H9 (cell line): Measurements from ENCODE around the gene FAM89B. TPM values are rescaled to one million over a fixed set of nuclear protein-coding genes. Genes with fewer than 3 reads are reported as not detected.

Source experiments
- DNase-seq: peaks from one replicate; pipeline ENCODE4 v3.0.0-alpha.2; 2017
- H2AFZ ChIP-seq: one replicate; pipeline ENCODE4 v1.6.1; 2013; ENCODE audit warnings: mild to moderate bottlenecking, low read length, control low read depth, moderate library complexity
- H2AK5ac ChIP-seq: 2 replicates; pipeline ENCODE4 v1.6.1; 2013; ENCODE audit warnings: low read length, control low read depth, mixed read lengths; ENCODE audit not compliant: insufficient read length
- H2BK120ac ChIP-seq: one replicate; pipeline ENCODE4 v1.6.1; 2013; ENCODE audit warnings: low read depth, mild to moderate bottlenecking, low read length, control low read depth, inconsistent platforms; ENCODE audit not compliant: poor library complexity, severe bottlenecking
- H2BK12ac ChIP-seq: 2 replicates; pipeline ENCODE4 v1.6.1; 2013; ENCODE audit warnings: low read length, control low read depth, mixed read lengths, low read depth; ENCODE audit not compliant: insufficient read length
- H2BK15ac ChIP-seq: 2 replicates; pipeline ENCODE4 v1.6.1; 2013; ENCODE audit warnings: low read depth, low read length, control low read depth
- H2BK20ac ChIP-seq: one replicate; pipeline ENCODE4 v1.6.1; 2013; ENCODE audit warnings: low read depth, mild to moderate bottlenecking, low read length, control low read depth, inconsistent platforms; ENCODE audit not compliant: poor library complexity, severe bottlenecking
- H2BK5ac ChIP-seq: 2 replicates; pipeline ENCODE4 v1.6.1; 2013; ENCODE audit warnings: low read length, control low read depth, mixed read lengths; ENCODE audit not compliant: insufficient read length
- H3K14ac ChIP-seq: 2 replicates; pipeline ENCODE4 v1.6.1; 2013; ENCODE audit warnings: low read length, control low read depth; ENCODE audit not compliant: insufficient read depth
- H3K18ac ChIP-seq: 2 replicates; pipeline ENCODE4 v1.6.1; 2013; ENCODE audit warnings: low read depth, mild to moderate bottlenecking, mixed read lengths, low read length, control low read depth; ENCODE audit not compliant: insufficient read length
- H3K23ac ChIP-seq: 2 replicates; pipeline ENCODE4 v1.6.1; 2013; ENCODE audit warnings: low read length, control low read depth, mixed read lengths, low read depth; ENCODE audit not compliant: insufficient read length
- H3K23me2 ChIP-seq: 2 replicates; pipeline ENCODE4 v1.6.1; 2013; ENCODE audit warnings: low read depth, mild to moderate bottlenecking, mixed read lengths, low read length, control low read depth; ENCODE audit not compliant: insufficient read length, poor library complexity, severe bottlenecking
- H3K27ac ChIP-seq: 2 replicates; pipeline ENCODE4 v1.5.1; 2013; ENCODE audit warnings: low read length, control low read depth, mixed read lengths, low read depth; ENCODE audit not compliant: insufficient read length
- H3K27me3 ChIP-seq: 2 replicates; pipeline ENCODE4 v1.6.1; 2013; ENCODE audit warnings: low read length, control low read depth, inconsistent platforms; ENCODE audit not compliant: insufficient read depth
- H3K4ac ChIP-seq: 2 replicates; pipeline ENCODE4 v1.6.1; 2013; ENCODE audit warnings: low read depth, mild to moderate bottlenecking, control low read depth, inconsistent platforms, low read length, moderate library complexity
- H3K4me1 ChIP-seq: 2 replicates; pipeline ENCODE4 v1.6.1; 2013; ENCODE audit warnings: low read length, control low read depth, inconsistent platforms; ENCODE audit not compliant: insufficient read depth
- H3K4me2 ChIP-seq: 2 replicates; pipeline ENCODE4 v1.6.1; 2013; ENCODE audit warnings: low read length, control low read depth, mixed read lengths; ENCODE audit not compliant: insufficient read length, insufficient read depth
- H3K56ac ChIP-seq: 2 replicates; pipeline ENCODE4 v1.6.1; 2013; ENCODE audit warnings: low read depth, mild to moderate bottlenecking, mixed read lengths, low read length, control low read depth; ENCODE audit not compliant: insufficient read length
- H3K79me1 ChIP-seq: 2 replicates; pipeline ENCODE4 v1.6.1; 2013; ENCODE audit warnings: low read depth, mild to moderate bottlenecking, moderate library complexity, low read length, control low read depth, inconsistent platforms; ENCODE audit not compliant: insufficient read depth, poor library complexity, severe bottlenecking
- H3K79me2 ChIP-seq: 2 replicates; pipeline ENCODE4 v1.6.1; 2013; ENCODE audit warnings: low read length, control low read depth, inconsistent platforms; ENCODE audit not compliant: insufficient read depth
- H3K9ac ChIP-seq: 2 replicates; pipeline ENCODE4 v1.6.1; 2013; ENCODE audit warnings: low read length, control low read depth, mixed read lengths; ENCODE audit not compliant: insufficient read length; ENCODE audit errors: extremely low read depth
- H3K9me3 ChIP-seq: one replicate; pipeline ENCODE4 v1.6.1; 2013; ENCODE audit warnings: low read depth, low read length, inconsistent platforms; ENCODE audit not compliant: control insufficient read depth
- H3T11ph ChIP-seq: one replicate; pipeline ENCODE4 v1.6.1; 2013; ENCODE audit warnings: mild to moderate bottlenecking, low read length, control low read depth, inconsistent platforms
- H4K20me1 ChIP-seq: one replicate; pipeline ENCODE4 v1.6.1; 2013; ENCODE audit not compliant: control insufficient read depth, insufficient read length, insufficient read depth
- H4K5ac ChIP-seq: 2 replicates; pipeline ENCODE4 v1.6.1; 2013; ENCODE audit warnings: low read depth, mild to moderate bottlenecking, mixed read lengths, low read length, control low read depth; ENCODE audit not compliant: insufficient read length
- H4K8ac ChIP-seq: replicated peaks from 2 replicates; pipeline ENCODE4 v1.6.1; 2013; ENCODE audit warnings: low read length, control low read depth, mixed read lengths, low read depth; ENCODE audit not compliant: insufficient read length
- H4K91ac ChIP-seq: 2 replicates; pipeline ENCODE4 v1.6.1; 2013; ENCODE audit warnings: low read depth, mild to moderate bottlenecking, moderate library complexity, mixed read lengths, low read length, control low read depth; ENCODE audit not compliant: insufficient read length
- H3K27ac Mint-ChIP-seq, 3 experiments: 2 replicates in 2 of 3; 3 replicates in 1 of 3; pipeline ENCODE4 v1.8.0; 2020 to 2021; ENCODE audit warnings: mixed read lengths in 3 of 3, mild to moderate bottlenecking in 1 of 3, moderate library complexity in 1 of 3
- H3K27me3 Mint-ChIP-seq: 2 replicates; pipeline ENCODE4 v1.8.0; 2021; ENCODE audit warnings: low read depth, mild to moderate bottlenecking, moderate library complexity, mixed read lengths
- H3K36me3 Mint-ChIP-seq, 3 experiments: 2 replicates in 2 of 3; 3 replicates in 1 of 3; pipeline ENCODE4 v1.8.0; 2020 to 2021; ENCODE audit warnings: low read depth in 3 of 3, mixed read lengths in 3 of 3; ENCODE audit not compliant: insufficient read depth in 1 of 3
- H3K4me1 Mint-ChIP-seq, 2 experiments: 2 replicates each; pipeline ENCODE4 v1.8.0; 2020; ENCODE audit warnings: mixed read lengths in 2 of 2
- H3K4me3 Mint-ChIP-seq, 2 experiments: 2 replicates in 1 of 2; 3 replicates in 1 of 2; pipeline ENCODE4 v1.8.0; 2020 to 2021; ENCODE audit warnings: mild to moderate bottlenecking in 2 of 2, mixed read lengths in 2 of 2, moderate library complexity in 1 of 2
- H3K9me3 Mint-ChIP-seq, 2 experiments: 2 replicates in 1 of 2; 3 replicates in 1 of 2; pipeline ENCODE4 v1.8.0; 2020; ENCODE audit warnings: mild to moderate bottlenecking in 2 of 2, mixed read lengths in 2 of 2, moderate library complexity in 1 of 2
- CTCF ChIP-seq: fragments of 200-600 bp; sonication (generic); conservative IDR thresholded peaks from 3 replicates; pipeline ENCODE4 v1.8.0; 2021; ENCODE audit warnings: antibody characterized with exemption, mild to moderate bottlenecking
- WGBS: extraction: QIAGEN DNeasy Blood & Tissue Kit; methylation state at CpG from one replicate; pipeline ENCODE4 v1.1.7; 2013; ENCODE audit warnings: missing lambda C conversion rate, low lambda C conversion rate, mixed read lengths; ENCODE audit not compliant: insufficient read length; ENCODE audit errors: extremely low coverage; 5-methylcytosine and 5-hydroxymethylcytosine counted together
- total RNA-seq: library from RNA; stranded (reverse); gene quantifications from 2 replicates; pipeline ENCODE4 v1.2.1, GENCODE V29; 2021

The FAM89B gene
- total RNA-seq, 1 experiment from 2014 or later, result 21.7 TPM

DNA sequence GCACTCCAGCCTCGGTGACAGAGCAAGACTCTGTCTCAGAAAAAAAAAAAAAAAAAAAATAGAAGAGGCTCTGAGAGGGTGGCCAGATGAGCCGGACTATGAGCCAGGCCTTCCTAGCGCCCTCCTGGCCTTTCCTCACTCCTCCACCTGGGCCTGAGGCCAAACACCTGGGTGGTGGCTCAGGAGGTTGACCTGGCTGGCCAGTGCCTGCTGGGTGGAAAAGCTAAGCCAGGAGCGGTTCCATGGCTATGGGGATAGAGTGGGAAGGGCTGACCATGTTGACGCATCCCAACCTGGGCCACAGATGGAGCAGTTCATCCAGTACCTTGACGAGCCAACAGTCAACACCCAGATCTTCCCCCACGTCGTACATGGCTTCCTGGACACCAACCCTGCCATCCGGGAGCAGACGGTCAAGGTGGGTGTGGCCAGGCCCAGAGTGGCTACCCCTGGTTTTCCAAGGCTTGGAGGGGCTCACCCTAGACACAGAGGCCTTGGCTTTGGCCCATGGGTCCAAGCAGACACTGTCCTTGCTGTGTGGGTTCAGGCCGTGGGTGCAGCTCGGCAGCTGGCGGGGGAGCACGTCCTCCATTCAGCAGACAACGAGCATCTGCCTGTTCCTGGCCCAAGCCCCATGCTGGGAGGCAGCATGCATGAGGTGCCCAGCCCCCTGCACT, 39.8 kb upstream of the FAM89B start:
- H3K4me1 ChIP-seq, result no peaks in the 10 kb centered on the region
- H4K8ac ChIP-seq, result no peak overlapping the region
- no peak overlapping the region for H2BK15ac ChIP-seq
- H2BK12ac ChIP-seq, result no peak overlapping the region
- H4K5ac ChIP-seq, result no peak overlapping the region
- H2AFZ ChIP-seq, result no peak overlapping the region
- no peaks in the 10 kb centered on the region for H3K9me3 ChIP-seq
- TF ChIP-seq CTCF, result no peak
- no peak overlapping the region for H3K4me3 Mint-ChIP-seq
- H3T11ph ChIP-seq, result no peak overlapping the region
- no peaks in the 10 kb centered on the region for H3K4me1 Mint-ChIP-seq
- H3K9ac ChIP-seq, result no peak overlapping the region
- no peak overlapping the region for H2AK5ac ChIP-seq
- H4K91ac ChIP-seq, result no peak overlapping the region
- H2BK5ac ChIP-seq, result no peak overlapping the region
- no peaks in the 10 kb centered on the region for H3K23me2 ChIP-seq
- H3K4ac ChIP-seq, result no peak overlapping the region
- WGBS, result no CpG with 5 or more reads among the region's 15 CpGs
- H3K27ac ChIP-seq, result no peak overlapping the region
- no peak overlapping the region for H3K23ac ChIP-seq
- H2BK120ac ChIP-seq, result no peak overlapping the region
- no peaks in the 10 kb centered on the region; a peak in 1 of 5 replicates for H3K9me3 Mint-ChIP-seq
- H3K4me2 ChIP-seq, result no peak overlapping the region
- no peak for DNase-seq
- no peaks in the 10 kb centered on the region for H4K20me1 ChIP-seq
- no peak overlapping the region for H3K18ac ChIP-seq
- H2BK20ac ChIP-seq, result no peak overlapping the region
- peaks cover 13 to 64% (median 55%) of the 10 kb centered on the region in 3 experiments for H3K36me3 Mint-ChIP-seq
- H3K27me3 ChIP-seq, result no peaks in the 10 kb centered on the region
- no peaks in the 10 kb centered on the region for H3K79me2 ChIP-seq
- no peak overlapping the region for H3K14ac ChIP-seq
- peaks cover 1% of the 10 kb centered on the region; the same call in 1 of the 2 replicates for H3K27me3 Mint-ChIP-seq
- H3K79me1 ChIP-seq, result no peaks in the 10 kb centered on the region
- H3K56ac ChIP-seq, result no peak overlapping the region
- no peak overlapping the region for H3K27ac Mint-ChIP-seq
